Fibroblast of pulmonary artery (primary cell): ENCODE measurements around the gene PELI2.
A peak's percentile ranks its signal among the peaks of the same experiment; 100 is the strongest.

Experiments
- DNase-seq: peaks from one replicate; pipeline ENCODE4 v3.0.0-alpha.2; 2010; ENCODE audit warnings: low read depth
- H3K4me3 ChIP-seq: replicated peaks from 2 replicates; pipeline ENCODE4 v1.5.1; 2011; ENCODE audit warnings: low read depth, mild to moderate bottlenecking, control low read depth, low read length, moderate library complexity
- CTCF ChIP-seq: IDR thresholded peaks from 2 replicates; pipeline ENCODE4 v1.5.1; 2011; ENCODE audit warnings: mild to moderate bottlenecking, control low read depth, low read length, inconsistent platforms; ENCODE audit errors: missing control alignments

Gene PELI2

GRCh38 chr14:56087671-56088471 is 30.3 kb upstream of the PELI2 start:
- DNase-seq, result no peak
- no peak for TF ChIP-seq CTCF
- no peak overlapping the region for H3K4me3 ChIP-seq

GRCh38 chr14:56088941-56089340 is 29.3 kb upstream of the PELI2 start:
- no peak for DNase-seq
- no peak for TF ChIP-seq CTCF
- H3K4me3 ChIP-seq, result no peak overlapping the region

- H3K4me3 ChIP-seq, result no peak overlapping the region
- DNase-seq, result peak; percentile 77
- TF ChIP-seq CTCF, result no peak
Measured at GRCh38 chr14:56092763-56093162, 25.4 kb upstream of the PELI2 start.

GRCh38 chr14:56094076-56094475 is 24.1 kb upstream of the PELI2 start:
- no peak overlapping the region for H3K4me3 ChIP-seq
- DNase-seq, result peak; percentile 58
- TF ChIP-seq CTCF, result no peak

GRCh38 chr14:56098021-56098420 is 20.2 kb upstream of the PELI2 start:
- H3K4me3 ChIP-seq, result no peak overlapping the region
- no peak for DNase-seq
- no peak for TF ChIP-seq CTCF

- no peak for TF ChIP-seq CTCF
- DNase-seq, result no peak
- H3K4me3 ChIP-seq, result no peak overlapping the region
Measured at GRCh38 chr14:56099081-56099797, 19.0 kb upstream of the PELI2 start.
